ENCODE results near the gene POLR1C.
"Not testable (repeated sequence)": the region's sequence is repeated elsewhere in the genome, so short reads cannot be mapped to it uniquely, and the experiment has no call there.

The POLR1C gene

DNA sequence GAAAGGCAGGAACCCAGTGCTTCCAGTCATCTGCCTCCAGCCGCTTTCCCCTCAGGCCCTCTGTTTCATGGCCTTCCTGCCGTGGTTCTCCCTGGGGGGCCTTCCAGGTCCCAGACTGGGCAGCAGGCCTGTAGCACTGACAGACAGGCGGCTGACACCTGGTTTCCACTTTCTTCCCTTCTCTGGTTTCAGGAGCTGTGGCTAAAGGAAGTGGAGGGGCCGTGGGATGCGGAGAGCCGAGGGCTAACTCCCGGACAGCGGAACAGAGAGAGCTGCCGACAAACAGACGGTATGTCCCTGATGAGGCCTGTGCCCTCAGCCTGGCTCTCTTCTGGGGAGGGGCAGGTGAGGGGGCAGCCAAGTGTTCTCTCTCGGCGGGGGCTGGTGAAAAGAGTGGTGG lies 19.2 kb upstream of the POLR1C start:
- H3K4me3 ChIP-seq (ENCODE audit: low read length), result no peak overlapping the region
- DNase-seq (ENCODE audit: low read depth), result no peak
- TF ChIP-seq, protein P1, sequence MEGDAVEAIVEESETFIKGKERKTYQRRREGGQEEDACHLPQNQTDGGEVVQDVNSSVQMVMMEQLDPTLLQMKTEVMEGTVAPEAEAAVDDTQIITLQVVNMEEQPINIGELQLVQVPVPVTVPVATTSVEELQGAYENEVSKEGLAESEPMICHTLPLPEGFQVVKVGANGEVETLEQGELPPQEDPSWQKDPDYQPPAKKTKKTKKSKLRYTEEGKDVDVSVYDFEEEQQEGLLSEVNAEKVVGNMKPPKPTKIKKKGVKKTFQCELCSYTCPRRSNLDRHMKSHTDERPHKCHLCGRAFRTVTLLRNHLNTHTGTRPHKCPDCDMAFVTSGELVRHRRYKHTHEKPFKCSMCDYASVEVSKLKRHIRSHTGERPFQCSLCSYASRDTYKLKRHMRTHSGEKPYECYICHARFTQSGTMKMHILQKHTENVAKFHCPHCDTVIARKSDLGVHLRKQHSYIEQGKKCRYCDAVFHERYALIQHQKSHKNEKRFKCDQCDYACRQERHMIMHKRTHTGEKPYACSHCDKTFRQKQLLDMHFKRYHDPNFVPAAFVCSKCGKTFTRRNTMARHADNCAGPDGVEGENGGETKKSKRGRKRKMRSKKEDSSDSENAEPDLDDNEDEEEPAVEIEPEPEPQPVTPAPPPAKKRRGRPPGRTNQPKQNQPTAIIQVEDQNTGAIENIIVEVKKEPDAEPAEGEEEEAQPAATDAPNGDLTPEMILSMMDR (conservative IDR thresholded peaks at IDR 0.05; ENCODE audit: low read length), result no peak

DNA sequence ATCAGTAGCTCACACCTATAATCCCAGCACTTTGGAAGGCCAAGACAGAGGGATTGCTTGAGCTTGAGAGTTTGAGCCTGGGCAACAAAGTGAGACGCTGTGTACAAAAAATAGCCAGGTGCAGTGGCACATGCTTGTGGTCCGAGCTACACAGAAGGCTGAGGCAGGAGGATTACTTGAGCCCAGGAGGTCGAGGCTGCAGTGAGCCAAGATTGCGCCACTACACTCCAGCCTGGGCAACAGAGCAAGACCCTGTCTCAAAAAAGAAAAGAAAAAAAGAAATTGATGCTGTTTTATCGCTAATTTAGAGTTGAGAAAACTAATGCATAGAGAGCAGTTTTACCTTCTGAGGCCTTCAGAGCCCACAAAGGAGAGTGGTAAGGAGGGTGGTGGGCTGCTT lies 18.6 kb upstream of the POLR1C start:
- not testable (repeated sequence) for DNase-seq (ENCODE audit: low read depth); H3K4me3 ChIP-seq (ENCODE audit: low read length)

DNA sequence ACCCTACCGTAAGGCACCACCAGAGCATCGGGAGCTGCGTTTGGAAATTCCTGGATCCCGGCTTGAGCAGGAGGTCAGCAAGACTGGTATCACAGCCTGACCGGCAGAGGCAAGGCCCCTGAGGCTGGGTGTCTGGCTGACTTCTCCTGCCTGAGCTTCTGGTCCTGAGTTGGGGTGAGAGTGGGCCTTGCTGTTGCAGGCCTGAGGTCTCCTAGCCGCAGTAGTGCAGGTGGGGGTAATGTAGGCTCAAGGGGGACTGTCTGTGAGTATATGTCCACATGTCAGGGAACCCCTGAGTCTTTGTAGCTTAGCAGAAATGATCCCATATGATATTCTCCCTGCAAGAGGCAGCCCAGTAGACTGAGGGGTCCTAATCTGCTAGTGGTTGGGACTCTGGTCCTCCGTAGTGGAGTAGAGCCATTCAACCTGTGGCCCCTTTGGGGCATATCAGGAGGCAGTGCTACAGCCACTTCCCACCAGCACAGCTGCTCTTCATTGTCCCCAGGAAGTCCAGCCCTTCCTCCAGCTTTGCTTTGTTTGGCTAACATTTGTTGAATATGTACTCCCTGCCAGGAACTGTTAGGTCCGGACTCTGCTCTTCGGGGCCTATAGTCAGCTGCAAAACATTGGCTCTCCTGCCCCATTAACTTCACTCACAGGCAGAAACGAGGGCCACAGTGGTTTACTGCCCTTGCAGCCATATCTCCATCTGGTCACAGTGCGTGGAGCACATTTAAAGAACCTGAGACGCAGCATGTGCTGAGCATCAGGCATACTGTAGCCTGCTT lies 17.7 kb upstream of the POLR1C start:
- TF ChIP-seq, protein P1 (conservative IDR thresholded peaks at IDR 0.05; ENCODE audit: low read length), result no peak
- no peak overlapping the region for H3K4me3 ChIP-seq (ENCODE audit: low read length)
- no peak for DNase-seq (ENCODE audit: low read depth)

DNA sequence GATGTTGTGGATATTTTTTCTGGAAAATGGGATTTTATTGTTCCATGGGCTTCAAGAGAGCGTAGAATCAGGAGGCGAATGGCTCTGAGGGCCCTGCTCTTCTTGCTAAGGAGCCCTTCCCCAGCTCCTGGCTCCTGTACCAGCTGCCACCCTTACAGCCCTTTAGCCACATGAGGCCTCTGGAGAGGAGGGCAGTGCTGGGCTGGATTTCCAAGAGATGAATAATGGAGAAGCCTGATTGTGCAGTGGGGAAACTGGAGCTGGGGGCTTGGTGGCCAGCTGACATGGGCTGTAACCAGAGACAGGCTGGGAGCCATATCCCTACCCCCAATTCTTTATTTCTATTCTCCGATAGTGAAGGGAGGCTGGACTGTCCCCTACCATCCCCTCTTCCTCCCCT lies 16.0 kb upstream of the POLR1C start:
- TF ChIP-seq, protein P1 (conservative IDR thresholded peaks at IDR 0.05; ENCODE audit: low read length), result no peak
- DNase-seq (ENCODE audit: low read depth), result no peak
- H3K4me3 ChIP-seq (ENCODE audit: low read length), result no peak overlapping the region

DNA sequence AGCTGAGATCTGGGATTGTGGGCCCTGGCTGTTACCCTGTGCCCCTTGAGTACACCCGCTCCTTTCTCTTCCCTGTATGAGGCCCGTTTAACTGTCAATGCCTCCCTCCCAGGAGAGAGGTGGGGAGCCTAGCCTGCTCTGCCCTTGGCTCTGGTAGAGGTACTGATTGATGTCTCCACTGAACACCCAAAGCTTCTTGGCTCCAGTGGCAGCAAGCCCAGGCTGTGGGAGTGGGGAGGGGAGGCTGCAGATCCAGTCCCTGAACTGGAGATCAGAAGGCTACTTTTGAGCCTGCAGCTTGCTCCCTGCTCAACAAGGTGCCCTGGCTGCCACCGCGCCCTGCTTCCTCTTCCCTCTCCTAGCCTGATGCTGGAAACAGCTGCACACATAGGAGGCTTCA lies 14.2 kb upstream of the POLR1C start:
- TF ChIP-seq, protein P1 (conservative IDR thresholded peaks at IDR 0.05; ENCODE audit: low read length), result no peak
- no peak overlapping the region for H3K4me3 ChIP-seq (ENCODE audit: low read length)
- DNase-seq (ENCODE audit: low read depth), result no peak

DNA sequence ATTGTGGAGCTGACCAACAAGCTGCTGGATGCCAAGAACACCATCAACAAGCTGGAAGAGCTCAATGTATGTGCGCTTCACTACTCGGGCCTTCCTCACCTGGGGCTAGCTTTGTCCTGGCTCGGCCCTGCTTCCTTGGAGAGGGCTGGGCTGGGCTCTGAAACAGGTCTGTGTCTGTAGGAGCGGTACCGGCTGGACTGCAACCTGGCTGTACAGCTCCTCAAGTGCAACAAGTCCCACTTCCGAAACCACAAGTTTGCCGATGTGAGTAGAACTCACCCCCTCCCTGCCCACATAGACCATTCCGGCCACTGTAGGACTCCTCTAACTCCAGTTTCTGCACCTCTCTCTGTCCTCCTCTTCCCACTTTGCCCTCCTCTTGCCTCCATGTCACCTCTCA lies 13.4 kb upstream of the POLR1C start:
- no peak overlapping the region for H3K4me3 ChIP-seq (ENCODE audit: low read length)
- TF ChIP-seq, protein P1 (conservative IDR thresholded peaks at IDR 0.05; ENCODE audit: low read length), result no peak
- DNase-seq (ENCODE audit: low read depth), result no peak

DNA sequence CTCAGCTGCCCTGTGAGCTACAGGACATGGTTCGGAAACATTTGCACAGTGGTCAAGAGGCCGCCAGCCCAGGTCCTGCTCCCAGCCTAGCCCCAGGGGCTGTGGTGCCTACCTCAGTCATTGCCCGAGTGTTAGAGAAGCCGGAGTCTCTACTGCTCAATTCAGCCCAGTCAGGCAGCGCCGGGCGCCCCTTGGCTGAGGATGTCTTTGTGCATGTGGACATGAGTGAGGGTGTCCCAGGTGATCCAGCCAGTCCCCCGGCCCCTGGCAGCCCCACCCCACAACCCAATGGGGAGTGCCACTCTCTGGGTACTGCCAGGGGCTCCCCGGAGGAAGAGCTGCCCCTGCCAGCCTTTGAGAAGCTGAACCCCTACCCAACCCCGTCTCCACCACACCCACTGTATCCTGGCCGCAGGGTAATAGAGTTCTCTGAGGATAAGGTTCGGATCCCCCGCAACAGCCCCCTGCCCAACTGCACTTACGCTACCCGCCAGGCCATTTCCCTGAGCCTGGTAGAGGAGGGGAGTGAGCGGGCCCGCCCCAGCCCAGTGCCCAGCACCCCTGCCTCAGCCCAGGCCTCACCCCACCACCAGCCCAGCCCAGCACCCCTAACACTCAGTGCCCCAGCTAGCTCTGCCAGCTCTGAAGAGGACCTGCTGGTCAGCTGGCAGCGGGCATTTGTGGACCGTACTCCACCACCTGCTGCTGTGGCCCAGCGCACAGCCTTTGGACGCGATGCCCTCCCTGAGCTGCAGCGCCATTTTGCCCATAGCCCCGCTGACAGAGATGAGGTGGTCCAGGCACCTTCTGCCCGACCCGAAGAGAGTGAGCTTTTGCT lies 11.9 kb upstream of the POLR1C start:
- TF ChIP-seq, protein P1 (conservative IDR thresholded peaks at IDR 0.05; ENCODE audit: low read length), result no peak
- no peak overlapping the region for H3K4me3 ChIP-seq (ENCODE audit: low read length)
- DNase-seq (ENCODE audit: low read depth), result no peak
